ENCODE measurements around the gene ROCK2.

Gene ROCK2

DNA sequence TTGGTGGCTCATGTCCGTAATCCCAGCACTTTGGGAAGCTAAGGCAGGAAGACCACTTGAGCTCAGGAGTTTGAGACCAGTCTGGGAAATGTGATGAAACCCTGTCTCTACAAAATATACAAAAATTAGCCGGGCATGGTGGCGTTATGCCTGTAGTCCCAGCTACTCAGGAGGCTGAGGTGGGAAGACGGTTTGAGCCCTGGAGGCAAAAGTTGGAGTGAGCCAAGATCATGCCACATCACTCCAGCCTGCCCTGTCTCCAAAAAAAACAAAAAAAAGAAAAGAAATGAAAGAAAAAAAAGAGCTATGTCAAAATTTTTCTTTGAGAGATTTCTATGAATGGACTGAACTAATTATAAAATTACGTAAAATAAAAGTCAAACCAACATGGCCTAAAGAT lies 34.7 kb downstream of the ROCK2 start:
- Histone ChIP-seq H3F3A (ENCODE audit: low read depth) (peaks cover 2% of the 10 kb centered on the region; the same call in 1 of the 2 replicates), H3K9ac (ENCODE audit: low read depth, low read length, poor library complexity, severe bottlenecking) (no peak overlapping the region), H3K9me3 (ENCODE audit: insufficient read depth, low read depth, low read length) (no peaks in the 10 kb centered on the region), H3K27me3 (ENCODE audit: insufficient read depth, low read length, poor library complexity, severe bottlenecking) (no peaks in the 10 kb centered on the region), H3K4me2 (ENCODE audit: low read depth, low read length, poor library complexity, severe bottlenecking) (no peak overlapping the region), H3K4me3 (ENCODE audit: low read length, poor library complexity, severe bottlenecking) (no peak overlapping the region), H4K20me1 (ENCODE audit: insufficient read depth, low read length, poor library complexity, severe bottlenecking) (peaks cover 83% of the 10 kb centered on the region), H2AFZ (ENCODE audit: low read length) (no peak overlapping the region), H3K36me3 (ENCODE audit: insufficient read depth, low read length) (no peaks in the 10 kb centered on the region), H3K9me2 (replicated peaks; ENCODE audit: low read depth, low read length) (no peaks in the 10 kb centered on the region), H3K79me2 (ENCODE audit: insufficient read depth, low read length) (peaks cover 98% of the 10 kb centered on the region), H3K4me1 (ENCODE audit: insufficient read depth, low read length, poor library complexity, severe bottlenecking) (peaks cover 20% of the 10 kb centered on the region)
- TF ChIP-seq, protein P1, sequence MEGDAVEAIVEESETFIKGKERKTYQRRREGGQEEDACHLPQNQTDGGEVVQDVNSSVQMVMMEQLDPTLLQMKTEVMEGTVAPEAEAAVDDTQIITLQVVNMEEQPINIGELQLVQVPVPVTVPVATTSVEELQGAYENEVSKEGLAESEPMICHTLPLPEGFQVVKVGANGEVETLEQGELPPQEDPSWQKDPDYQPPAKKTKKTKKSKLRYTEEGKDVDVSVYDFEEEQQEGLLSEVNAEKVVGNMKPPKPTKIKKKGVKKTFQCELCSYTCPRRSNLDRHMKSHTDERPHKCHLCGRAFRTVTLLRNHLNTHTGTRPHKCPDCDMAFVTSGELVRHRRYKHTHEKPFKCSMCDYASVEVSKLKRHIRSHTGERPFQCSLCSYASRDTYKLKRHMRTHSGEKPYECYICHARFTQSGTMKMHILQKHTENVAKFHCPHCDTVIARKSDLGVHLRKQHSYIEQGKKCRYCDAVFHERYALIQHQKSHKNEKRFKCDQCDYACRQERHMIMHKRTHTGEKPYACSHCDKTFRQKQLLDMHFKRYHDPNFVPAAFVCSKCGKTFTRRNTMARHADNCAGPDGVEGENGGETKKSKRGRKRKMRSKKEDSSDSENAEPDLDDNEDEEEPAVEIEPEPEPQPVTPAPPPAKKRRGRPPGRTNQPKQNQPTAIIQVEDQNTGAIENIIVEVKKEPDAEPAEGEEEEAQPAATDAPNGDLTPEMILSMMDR (conservative IDR thresholded peaks at IDR 0.05; ENCODE audit: low read length): no peak
- TF ChIP-seq EZH2phosphoT487 (IDR thresholded peaks at IDR 0.05; ENCODE audit: borderline replicate concordance): no peak

DNA sequence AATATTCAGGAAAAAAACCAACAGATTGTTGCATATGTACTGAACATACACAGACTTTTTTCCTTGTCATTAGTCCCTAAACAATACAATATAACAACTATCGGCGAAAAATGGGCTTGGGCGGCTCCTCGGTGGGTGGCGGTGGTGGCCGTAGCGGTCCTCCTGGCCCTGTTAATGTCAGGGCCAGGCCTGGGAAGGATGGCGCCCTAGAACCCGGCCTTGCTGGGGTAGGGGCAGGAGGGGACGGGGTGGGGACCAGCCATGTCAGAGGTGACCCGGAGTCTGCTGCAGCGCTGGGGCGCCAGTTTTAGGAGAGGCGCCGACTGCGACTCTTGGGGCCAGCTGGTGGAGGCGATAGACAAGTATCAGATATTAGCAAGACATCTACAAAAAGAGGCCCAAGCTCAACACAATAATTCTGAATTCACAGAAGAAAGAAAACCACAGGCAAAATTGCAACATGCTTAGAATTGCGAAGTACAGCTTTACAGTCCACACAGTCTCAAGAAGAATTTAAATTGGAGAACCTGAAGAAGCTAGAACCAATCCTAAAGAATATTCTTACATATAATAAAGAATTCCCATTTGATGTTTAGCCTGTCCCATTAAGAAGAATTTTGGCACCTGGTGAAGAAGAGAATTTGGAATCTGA lies 36.5 kb downstream of the ROCK2 start:
- Histone ChIP-seq H3K36me3 (ENCODE audit: insufficient read depth, low read length) (no peaks in the 10 kb centered on the region), H3K79me2 (ENCODE audit: insufficient read depth, low read length) (peaks cover 98% of the 10 kb centered on the region), H3K9me2 (replicated peaks; ENCODE audit: low read depth, low read length) (no peaks in the 10 kb centered on the region), H2AFZ (ENCODE audit: low read length) (no peak overlapping the region), H3K4me1 (ENCODE audit: insufficient read depth, low read length, poor library complexity, severe bottlenecking) (peaks cover 21% of the 10 kb centered on the region), H3K4me3 (ENCODE audit: low read length, poor library complexity, severe bottlenecking) (no peak overlapping the region), H3K4me2 (ENCODE audit: low read depth, low read length, poor library complexity, severe bottlenecking) (no peak overlapping the region), H3K9me3 (ENCODE audit: insufficient read depth, low read depth, low read length) (no peaks in the 10 kb centered on the region), H4K20me1 (ENCODE audit: insufficient read depth, low read length, poor library complexity, severe bottlenecking) (peaks cover 85% of the 10 kb centered on the region), H3K9ac (ENCODE audit: low read depth, low read length, poor library complexity, severe bottlenecking) (no peak overlapping the region), H3K27me3 (ENCODE audit: insufficient read depth, low read length, poor library complexity, severe bottlenecking) (no peaks in the 10 kb centered on the region), H3F3A (ENCODE audit: low read depth) (peaks cover 2% of the 10 kb centered on the region; the same call in 1 of the 2 replicates)
- TF ChIP-seq, protein P1 (conservative IDR thresholded peaks at IDR 0.05; ENCODE audit: low read length): no peak
- no peak for TF ChIP-seq EZH2phosphoT487 (IDR thresholded peaks at IDR 0.05; ENCODE audit: borderline replicate concordance)

DNA sequence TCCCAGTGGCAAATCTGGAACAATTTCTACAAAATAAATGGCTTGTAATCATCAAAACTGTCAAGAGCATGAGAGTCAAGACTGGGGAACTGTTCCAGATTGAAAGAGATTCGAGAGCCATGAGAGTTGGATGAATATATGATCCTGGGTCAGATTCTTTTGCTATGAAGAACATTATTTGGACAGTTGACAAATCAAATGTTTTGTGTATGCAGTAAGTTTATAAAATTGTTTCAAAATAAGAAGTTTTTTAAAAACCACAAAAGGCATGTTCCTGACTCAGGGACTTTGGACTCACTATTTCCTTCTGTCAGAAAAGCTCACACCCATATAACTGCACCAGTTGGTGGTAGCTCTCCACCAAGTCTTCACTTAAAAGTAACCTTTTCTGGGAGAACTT lies 38.5 kb downstream of the ROCK2 start:
- Histone ChIP-seq H3K4me1 (ENCODE audit: insufficient read depth, low read length, poor library complexity, severe bottlenecking) (peaks cover 21% of the 10 kb centered on the region), H3K79me2 (ENCODE audit: insufficient read depth, low read length) (peaks cover 96% of the 10 kb centered on the region), H3K9me2 (replicated peaks; ENCODE audit: low read depth, low read length) (no peaks in the 10 kb centered on the region), H2AFZ (ENCODE audit: low read length) (no peak overlapping the region), H3F3A (ENCODE audit: low read depth) (peaks cover 2% of the 10 kb centered on the region; the same call in 1 of the 2 replicates), H3K4me3 (ENCODE audit: low read length, poor library complexity, severe bottlenecking) (no peak overlapping the region), H3K36me3 (ENCODE audit: insufficient read depth, low read length) (no peaks in the 10 kb centered on the region), H3K4me2 (ENCODE audit: low read depth, low read length, poor library complexity, severe bottlenecking) (no peak overlapping the region), H4K20me1 (ENCODE audit: insufficient read depth, low read length, poor library complexity, severe bottlenecking) (peaks cover 75% of the 10 kb centered on the region), H3K27me3 (ENCODE audit: insufficient read depth, low read length, poor library complexity, severe bottlenecking) (no peaks in the 10 kb centered on the region), H3K9me3 (ENCODE audit: insufficient read depth, low read depth, low read length) (no peaks in the 10 kb centered on the region), H3K9ac (ENCODE audit: low read depth, low read length, poor library complexity, severe bottlenecking) (no peak overlapping the region)
- TF ChIP-seq, protein P1 (conservative IDR thresholded peaks at IDR 0.05; ENCODE audit: low read length): no peak
- no peak for TF ChIP-seq EZH2phosphoT487 (IDR thresholded peaks at IDR 0.05; ENCODE audit: borderline replicate concordance)

Data from Loucy (cell line).